GM19455 (cell line): ENCODE results near the gene DPH7.
"Not testable (repeated sequence)": the region's sequence is repeated elsewhere in the genome, so short reads cannot be mapped to it uniquely, and the experiment has no call there.

Experiments
- ATAC-seq: cut with Tn5 transposase; IDR thresholded peaks from one replicate; pipeline ENCODE4 v1.9.1; 2021; ENCODE audit not compliant: unreplicated experiment

Gene DPH7

DNA sequence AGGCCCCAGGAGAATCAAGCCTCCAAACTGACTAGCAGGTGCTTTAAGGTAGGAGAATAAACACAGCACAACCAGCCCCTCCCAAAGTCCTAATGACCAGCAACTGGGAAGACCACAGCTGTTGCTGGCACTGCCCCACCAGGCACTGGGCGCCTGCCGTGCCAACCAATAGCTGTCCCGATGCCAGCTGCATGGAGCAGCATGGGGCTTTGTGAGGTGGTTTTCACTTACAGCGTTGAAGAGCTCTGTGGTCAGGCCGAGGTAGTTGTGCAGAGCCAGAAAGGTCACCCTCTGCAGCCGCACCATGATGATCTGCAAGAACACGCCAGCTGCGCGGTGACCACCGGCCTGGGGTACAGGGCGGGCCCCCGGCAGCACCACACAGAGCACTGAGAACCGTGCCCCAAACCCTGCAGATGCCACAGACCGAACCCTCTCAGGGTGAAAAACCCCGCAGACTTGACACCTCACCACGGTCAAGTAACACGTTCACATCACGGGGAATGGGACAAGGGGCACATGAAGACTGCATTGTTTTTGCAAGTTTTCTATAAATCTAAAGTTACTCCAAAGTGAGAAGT lies 57.2 kb downstream of the DPH7 start:
- no peak for ATAC-seq

DNA sequence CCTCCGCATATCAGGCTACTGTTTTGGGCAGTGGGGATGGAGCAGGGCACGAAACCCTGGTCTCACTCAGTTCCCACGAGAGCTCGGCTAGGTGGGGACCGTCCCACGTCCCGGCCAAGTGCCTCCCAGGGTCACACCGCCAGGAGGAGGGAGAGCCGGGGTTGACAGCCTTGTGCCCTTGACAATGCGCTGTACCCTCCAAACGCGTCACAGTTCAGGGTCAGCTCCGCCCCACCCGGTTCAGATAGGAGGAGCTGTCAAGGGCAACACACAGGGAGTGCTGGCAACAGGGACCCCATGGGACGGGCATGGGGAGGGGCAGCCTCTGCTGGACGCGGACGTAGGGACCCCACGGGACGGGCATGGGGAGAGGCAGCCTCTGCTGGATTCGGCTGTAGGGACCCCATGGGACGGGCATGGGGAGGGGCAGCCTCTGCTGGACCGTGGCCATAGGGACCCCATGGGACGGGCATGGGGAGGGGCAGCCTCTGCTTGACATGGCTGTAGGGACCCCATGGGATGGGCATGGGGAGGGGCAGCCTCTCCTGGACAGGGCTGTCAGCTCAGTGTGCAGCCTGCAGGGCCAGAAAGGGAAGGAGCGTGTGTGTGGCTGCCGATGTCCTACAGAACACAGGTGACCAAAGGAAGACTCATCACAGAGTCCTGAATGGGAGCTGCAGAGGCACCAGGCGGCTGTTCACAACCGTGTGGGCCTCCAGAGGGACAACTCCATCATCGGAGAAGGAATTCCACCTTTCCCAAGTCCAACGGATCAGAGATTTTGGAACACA lies 57.9 kb downstream of the DPH7 start:
- ATAC-seq, result no peak

DNA sequence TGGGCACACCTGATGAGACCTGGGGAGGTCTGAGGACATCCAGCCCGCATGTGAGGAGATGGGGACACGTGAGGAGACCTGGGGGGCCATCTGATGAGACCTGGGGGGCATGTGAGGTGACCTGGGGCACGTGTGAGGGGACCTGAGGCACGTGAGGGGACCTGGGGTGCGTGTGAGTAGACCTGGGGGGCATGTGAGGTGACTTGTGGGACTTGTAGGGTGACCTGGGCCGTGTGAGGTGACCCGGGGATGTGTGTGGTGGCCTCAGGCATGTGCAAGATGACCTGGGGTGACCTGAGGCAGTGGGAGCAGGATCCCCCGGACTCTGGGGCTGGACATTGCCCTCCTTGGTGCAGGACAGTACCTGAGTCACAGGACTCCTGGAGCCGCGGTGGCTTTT lies 59.2 kb downstream of the DPH7 start:
- ATAC-seq, result no peak

DNA sequence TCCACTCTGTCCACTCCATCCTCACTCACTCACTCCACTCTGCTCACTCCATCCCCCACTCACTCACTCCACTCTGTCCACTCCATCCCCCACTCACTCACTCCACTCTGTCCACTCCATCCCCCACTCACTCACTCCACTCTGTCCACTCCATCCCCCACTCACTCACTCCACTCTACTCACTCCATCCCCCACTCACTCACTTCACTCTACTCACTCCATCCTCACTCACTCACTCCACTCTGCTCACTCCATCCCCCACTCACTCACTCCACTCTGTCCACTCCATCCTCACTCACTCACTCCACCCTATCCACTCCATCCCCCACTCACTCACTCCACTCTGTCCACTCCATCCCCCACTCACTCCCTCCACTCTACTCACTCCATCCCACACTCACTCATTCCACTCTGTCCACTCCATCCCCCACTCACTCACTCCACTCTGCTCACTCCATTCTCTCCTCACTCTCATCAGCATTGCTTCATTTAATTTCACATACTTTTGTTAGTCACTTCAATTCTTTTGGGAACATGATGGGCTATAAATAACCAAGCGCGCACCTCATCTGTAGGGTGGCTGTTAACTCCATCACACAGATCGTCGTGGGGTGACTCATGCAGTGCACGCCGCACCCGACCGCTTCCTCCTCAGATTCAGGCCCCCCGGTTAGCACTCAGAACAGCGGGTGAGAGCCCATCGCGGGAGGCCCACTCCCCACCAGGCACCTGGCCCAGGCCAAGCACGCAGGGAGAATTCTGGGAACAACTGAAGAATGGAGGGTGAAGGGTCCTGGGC lies 59.9 kb downstream of the DPH7 start:
- not testable (repeated sequence) for ATAC-seq

DNA sequence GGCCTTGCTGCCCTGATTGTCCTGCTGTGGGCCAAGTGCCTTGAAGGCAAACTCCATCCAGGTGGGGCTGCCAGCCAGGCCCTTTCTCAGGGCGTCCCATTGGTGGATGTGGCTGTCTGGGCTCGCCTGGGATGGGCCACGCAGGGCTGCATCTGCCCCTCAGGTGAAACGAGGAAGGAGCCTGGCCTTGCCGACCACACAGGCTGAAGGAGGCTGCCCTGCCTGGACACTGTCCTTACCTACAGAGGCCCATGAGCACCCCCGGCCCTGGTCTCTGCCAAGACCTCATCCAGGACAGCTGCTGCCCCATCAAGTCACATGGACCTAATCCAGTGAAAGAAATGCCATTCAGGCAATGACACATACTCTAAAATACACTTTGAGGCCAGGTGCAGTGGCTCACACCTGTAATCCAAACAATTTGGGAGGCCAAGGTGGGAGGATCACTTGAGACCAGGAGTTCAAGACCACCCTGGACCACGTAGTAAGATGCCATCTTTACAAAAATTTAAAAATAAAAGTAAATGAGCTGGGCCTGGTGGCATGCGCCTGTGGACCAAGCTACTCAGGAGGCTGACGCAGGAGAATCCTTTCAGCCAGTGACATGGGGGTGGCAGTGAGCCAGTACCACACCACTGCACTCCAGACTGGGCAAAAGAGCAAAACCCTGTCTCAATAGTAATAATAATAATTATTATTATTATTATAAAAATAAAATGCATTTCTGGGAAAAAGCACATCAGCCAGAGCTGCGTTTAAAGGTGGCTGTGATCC lies 62.4 kb downstream of the DPH7 start:
- no peak for ATAC-seq

DNA sequence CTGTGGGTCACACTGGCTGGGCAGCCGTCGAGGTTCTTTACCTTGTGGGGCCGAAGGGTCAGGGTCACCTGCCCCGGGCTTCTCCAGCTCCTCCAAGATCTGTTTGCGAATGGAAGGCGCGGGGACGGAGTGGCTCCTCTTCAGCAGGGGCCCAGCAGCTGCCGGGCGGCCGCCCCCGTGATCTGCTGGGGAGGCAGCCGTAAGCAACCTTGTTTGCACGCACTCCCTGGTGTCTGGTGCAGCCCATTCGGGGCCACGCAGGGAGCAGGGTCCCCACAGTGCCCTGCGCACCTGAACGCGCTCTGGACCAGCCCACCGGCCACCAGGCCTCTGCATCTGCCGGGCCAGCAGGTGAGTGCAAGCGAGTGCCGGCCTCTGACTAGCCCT lies 63.4 kb downstream of the DPH7 start:
- ATAC-seq, result no peak

DNA sequence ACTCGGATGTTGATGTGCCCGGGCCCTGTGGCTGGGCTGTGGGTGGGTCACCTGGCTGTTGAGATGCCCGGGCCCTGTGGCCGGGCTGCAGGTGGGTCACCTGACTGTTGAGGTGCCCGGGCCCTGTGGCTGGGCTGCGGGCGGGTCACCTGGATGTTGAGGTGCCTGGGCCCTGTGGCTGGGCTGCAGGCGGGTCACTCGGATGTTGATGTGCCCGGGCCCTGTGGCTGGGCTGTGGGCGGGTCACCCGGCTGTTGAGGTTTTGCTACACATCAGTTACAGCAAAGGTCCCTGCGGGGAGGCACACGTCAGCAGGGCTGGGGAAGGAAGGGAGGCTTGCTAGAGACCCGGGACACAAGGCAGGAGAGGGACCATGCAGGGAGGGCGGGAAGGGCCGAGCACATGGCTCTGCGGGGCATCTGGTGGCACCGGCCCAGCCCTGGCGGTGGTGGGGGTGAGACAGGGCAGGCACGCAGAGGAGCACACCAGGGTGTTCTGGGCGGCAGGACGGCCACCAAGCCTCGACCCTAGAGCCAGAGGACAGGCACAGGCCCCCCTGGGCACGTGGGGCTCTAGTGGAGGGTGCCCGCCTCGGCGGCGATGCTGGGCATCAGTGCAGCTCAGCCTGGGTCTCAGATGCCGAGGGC lies 63.9 kb downstream of the DPH7 start:
- ATAC-seq, result no peak

DNA sequence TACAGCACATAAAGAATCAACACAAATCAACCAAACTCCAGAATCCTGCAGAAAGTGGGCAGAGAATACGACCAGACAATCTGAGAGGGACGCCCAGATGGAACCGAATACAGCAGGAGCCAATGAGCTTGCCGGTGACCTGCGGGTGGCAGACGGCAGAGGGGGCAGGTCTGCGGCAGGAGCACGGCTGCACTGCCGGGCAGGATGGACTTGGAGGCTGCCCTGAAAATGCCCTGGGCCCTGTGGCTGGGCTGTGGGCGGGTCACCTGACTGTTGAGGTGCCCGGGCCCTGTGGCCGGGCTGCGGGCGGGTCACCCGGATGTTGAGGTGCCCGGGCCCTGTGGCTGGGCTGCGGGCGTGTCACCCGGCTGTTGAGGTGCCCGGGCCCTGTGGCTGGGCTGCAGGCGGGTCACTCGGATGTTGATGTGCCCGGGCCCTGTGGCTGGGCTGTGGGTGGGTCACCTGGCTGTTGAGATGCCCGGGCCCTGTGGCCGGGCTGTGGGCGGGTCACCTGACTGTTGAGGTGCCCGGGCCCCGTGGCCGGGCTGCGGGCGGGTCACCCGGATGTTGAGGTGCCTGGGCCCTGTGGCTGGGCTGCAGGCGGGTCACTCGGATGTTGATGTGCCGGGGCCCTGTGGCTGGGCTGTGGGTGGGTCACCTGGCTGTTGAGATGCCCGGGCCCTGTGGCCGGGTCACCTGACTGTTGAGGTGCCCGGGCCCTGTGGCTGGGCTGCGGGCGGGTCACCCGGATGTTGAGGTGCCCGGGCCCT lies 64.7 kb downstream of the DPH7 start:
- ATAC-seq, result not testable (repeated sequence)

DNA sequence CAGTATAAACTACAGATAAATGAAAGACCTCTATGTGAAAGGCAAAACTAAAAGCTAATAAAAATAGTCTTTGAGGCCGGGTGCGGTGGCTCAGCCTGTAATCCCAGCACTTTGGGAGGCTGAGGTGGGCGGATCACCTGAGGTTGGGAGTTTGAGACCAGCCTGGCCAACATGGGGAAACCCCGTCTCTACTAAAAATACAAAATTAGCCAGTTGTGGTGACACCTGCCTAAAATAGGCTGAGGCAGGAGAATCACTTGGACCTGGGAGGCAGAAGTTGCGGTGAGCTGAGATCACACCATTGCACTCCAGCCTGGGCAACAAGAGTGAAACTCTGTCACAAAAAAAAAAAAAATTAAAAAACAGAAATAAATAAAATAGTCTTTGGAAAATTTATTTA lies 65.6 kb downstream of the DPH7 start:
- ATAC-seq, result not testable (repeated sequence)

DNA sequence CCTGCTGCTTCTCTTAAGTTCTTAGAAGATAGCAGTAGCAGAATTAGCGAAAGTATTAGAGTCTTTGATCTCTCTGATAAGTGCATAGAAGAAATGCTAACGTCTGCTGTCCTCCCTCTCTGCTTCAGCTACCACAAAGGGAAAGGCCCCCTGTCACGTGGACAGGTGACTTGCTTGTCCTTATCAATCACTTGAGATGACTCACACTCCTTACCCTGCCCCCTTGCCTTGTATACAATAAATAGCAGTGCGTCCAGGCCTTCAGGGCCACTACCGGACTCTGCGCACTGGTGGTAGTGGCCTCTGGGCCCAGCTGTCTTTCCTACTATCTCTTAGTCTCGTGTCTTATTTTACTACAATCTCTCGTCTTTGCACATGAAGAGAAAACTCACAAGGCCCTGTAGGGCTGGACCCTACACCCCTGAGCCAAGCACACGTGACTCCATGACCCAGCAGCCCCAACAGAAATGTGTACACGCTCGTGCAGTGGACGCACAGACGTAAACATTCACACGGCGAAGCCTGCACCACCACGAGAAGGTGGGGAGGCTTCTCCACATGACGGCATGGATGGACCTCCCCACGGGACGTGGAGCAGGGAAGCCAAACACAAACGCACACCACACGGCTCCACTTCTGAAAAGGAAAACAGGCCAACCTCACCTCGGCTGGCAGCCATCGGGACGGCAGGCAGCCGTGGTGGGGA lies 66.8 kb downstream of the DPH7 start:
- no peak for ATAC-seq

DNA sequence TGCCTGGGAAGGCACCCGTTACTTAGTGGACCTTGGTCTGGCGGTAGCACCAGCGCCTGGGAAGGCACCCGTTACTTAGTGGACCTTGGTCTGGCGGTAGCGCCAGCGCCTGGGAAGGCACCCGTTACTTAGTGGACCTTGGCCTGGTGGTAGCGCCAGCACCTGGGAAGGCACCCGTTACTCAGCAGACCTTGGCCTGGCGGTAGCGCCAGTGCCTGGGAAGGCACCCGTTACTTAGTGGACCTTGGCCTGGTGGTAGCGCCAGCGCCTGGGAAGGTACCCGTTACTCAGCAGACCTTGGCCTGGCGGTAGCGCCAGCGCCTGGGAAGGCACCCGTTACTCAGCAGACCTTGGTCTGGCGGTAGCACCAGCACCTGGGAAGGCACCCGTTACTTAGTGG lies 67.6 kb downstream of the DPH7 start:
- ATAC-seq, result not testable (repeated sequence)

DNA sequence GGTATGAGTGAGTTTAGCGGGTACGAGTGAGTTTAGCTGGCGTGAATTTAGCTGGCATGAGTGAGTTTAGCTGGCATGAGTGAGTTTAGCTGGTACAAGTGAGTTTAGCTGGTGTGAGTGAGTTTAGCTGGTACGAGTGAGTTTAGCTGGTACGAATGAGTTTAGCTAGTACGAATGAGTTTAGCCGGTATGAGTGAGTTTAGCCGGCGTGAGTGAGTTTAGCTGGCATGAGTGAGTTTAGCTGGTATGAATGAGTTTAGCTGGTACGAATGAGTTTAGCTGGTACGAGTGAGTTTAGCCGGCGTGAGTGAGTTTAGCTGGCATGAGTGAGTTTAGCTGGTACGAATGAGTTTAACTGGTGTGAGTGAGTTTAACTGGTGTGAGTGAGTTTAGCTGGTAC lies 69.5 kb downstream of the DPH7 start:
- ATAC-seq, result no peak

DNA sequence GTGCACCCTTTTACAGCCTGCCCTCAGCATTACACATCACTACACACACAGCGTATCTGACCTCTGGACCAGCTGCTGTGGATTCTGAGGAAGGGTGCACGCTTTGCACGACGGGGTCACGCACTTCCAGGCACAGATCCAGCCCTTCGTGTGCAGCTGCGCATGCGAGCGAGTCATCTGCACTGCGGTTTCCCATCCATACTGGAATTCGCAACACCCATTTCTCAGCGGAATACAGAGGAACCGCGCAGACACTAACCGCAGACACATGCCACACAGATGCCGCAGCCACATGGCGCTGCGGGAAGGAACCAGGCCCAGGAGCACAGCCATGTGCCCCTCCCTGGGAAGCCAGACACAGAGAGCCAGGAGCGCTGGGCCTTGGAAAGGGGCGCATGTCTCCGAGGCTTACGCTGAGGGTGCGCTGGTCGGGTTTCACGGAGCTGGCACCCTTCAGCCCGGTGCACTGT lies 72.0 kb downstream of the DPH7 start:
- no peak for ATAC-seq

DNA sequence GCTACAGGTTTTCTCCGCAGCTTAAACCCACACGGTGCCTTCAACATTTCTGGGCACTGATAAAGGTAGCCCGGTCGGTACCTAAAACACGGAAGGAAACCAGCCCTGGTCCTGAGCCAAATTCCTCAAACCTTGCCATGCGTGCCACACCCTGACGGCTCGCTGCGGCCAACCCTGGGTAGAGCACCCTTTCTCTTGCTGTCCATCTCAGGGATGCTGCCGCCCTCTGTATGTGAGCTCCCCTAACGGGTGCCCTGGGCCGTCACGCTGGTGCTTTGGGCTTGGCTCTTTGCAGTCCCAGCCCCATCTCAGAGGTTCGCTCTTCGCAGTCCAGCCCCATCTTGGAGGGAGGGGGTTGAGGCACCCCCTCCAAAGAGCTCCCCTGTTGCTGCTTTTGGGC lies 72.5 kb downstream of the DPH7 start:
- no peak for ATAC-seq

DNA sequence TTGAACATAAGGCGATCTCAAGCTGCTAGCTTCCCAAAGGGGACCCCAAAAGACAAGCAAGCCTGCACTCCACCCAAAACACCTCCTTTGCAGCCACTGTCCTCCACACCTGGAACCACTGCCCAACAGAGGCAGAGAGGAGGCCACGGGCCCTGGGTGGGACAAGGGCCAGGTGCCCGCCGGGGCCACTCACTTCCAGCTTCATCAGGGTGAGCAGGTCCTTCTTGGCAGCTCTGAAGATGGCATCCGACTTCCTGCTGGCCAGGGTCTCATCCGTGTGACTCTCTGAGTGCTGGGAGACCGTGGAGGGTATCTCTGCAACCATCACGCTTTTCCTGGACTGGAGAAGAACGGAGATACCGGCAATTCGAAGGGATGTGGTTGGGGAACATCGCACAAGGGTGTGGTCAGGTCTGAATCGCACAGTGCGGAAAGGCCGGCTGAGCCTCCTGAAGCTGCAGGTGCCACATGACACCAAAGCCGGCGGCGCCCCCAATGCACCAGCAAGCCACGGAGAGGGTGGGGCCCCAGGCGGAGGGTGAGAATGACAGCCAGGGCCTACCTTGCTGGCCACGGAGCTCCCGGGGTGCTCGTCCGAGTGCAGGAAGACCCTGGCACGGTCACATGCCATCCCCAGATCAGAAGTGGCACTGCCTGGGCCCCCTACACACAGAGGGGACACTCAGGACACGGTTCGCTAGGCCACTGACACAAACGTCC lies 73.1 kb downstream of the DPH7 start:
- no peak for ATAC-seq
